HL-60 (cell line): Measurements from ENCODE around the gene KRT85.
"Not testable (repeated sequence)": the region's sequence is repeated elsewhere in the genome, so short reads cannot be mapped to it uniquely, and the experiment has no call there.

Source experiments
- DNase-seq, 2 experiments: peaks; one replicate each; pipeline ENCODE4 v3.0.0-alpha.2; 2010 to 2020; ENCODE audit warnings: low read depth in 1 of 2, low spot score in 1 of 2
- H3K27ac ChIP-seq: fragments of 250-450 bp; sonication (Bioruptor Pico); replicated peaks from 2 replicates; pipeline ENCODE4 v1.5.1; 2020; ENCODE audit warnings: mild to moderate bottlenecking, moderate library complexity
- H3K27me3 ChIP-seq: fragments of 250-450 bp; sonication (Bioruptor Pico); 2 replicates; pipeline ENCODE4 v1.5.1; 2021; ENCODE audit warnings: mild to moderate bottlenecking, moderate library complexity; ENCODE audit not compliant: insufficient read depth, poor library complexity, severe bottlenecking
- H3K4me3 ChIP-seq: replicated peaks from 2 replicates; pipeline ENCODE4 v1.5.1; 2011; ENCODE audit warnings: mild to moderate bottlenecking, control low read depth, low read length; ENCODE audit not compliant: insufficient read depth
- CTCF ChIP-seq: IDR thresholded peaks from one replicate; pipeline ENCODE4 v1.5.1; 2011; ENCODE audit warnings: low read length, control low read depth, inconsistent platforms; ENCODE audit not compliant: insufficient read depth
- GABPA ChIP-seq: IDR thresholded peaks from 2 replicates; pipeline ENCODE4 v1.6.1; 2012; ENCODE audit warnings: low read depth
- POLR2AphosphoS5 ChIP-seq: IDR thresholded peaks from 2 replicates; pipeline ENCODE4 v1.6.1; 2012; ENCODE audit warnings: low read depth
- SPI1 ChIP-seq: IDR thresholded peaks from 2 replicates; pipeline ENCODE4 v1.6.1; 2012; ENCODE audit warnings: low read depth, mild to moderate bottlenecking, borderline replicate concordance
- TF ChIP-seq, protein P1 (sequence below): IDR thresholded peaks from 2 replicates; pipeline ENCODE4 v1.6.1; 2012; ENCODE audit warnings: low read depth; ENCODE audit not compliant: insufficient replicate concordance

Gene KRT85

DNA sequence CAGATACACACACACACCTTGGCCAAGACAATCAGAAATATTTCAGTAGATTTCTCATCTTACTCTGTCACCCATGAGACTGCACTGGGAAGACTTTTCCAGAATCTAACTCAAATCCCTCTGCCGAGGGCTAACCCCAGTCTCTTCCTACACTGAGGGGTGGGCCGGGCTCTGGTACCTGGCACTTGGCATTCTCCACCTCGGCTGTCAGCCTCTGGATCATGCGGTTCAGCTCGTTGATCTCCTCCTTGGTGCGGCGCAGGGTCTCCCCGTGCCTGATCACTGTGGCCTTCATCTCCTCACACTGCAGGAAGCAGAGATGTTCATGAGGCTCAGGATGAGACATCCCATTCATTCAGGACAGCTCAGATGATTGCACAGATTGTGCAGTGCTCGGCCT lies 51.0 kb downstream of the KRT85 start:
- DNase-seq = no peak
- H3K27me3 ChIP-seq = peaks cover 10% of the 10 kb centered on the region
- H3K4me3 ChIP-seq = no peak overlapping the region
- H3K27ac ChIP-seq = no peak overlapping the region
- no peak for TF ChIP-seq GABPA
- TF ChIP-seq SPI1 = no peak
- no peak for TF ChIP-seq CTCF
- TF ChIP-seq, protein P1, sequence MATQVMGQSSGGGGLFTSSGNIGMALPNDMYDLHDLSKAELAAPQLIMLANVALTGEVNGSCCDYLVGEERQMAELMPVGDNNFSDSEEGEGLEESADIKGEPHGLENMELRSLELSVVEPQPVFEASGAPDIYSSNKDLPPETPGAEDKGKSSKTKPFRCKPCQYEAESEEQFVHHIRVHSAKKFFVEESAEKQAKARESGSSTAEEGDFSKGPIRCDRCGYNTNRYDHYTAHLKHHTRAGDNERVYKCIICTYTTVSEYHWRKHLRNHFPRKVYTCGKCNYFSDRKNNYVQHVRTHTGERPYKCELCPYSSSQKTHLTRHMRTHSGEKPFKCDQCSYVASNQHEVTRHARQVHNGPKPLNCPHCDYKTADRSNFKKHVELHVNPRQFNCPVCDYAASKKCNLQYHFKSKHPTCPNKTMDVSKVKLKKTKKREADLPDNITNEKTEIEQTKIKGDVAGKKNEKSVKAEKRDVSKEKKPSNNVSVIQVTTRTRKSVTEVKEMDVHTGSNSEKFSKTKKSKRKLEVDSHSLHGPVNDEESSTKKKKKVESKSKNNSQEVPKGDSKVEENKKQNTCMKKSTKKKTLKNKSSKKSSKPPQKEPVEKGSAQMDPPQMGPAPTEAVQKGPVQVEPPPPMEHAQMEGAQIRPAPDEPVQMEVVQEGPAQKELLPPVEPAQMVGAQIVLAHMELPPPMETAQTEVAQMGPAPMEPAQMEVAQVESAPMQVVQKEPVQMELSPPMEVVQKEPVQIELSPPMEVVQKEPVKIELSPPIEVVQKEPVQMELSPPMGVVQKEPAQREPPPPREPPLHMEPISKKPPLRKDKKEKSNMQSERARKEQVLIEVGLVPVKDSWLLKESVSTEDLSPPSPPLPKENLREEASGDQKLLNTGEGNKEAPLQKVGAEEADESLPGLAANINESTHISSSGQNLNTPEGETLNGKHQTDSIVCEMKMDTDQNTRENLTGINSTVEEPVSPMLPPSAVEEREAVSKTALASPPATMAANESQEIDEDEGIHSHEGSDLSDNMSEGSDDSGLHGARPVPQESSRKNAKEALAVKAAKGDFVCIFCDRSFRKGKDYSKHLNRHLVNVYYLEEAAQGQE = no peak
- TF ChIP-seq POLR2AphosphoS5 = no peak

GRCh38 chr12:52315721-52316120 lies 51.6 kb downstream of the KRT85 start:
- H3K4me3 ChIP-seq, DNase-seq, H3K27ac ChIP-seq, H3K27me3 ChIP-seq: not testable (repeated sequence)
- TF ChIP-seq CTCF = peak; percentile 36

GRCh38 chr12:52314511-52314910 lies 52.8 kb downstream of the KRT85 start:
- no peak overlapping the region for H3K27ac ChIP-seq
- no peak overlapping the region for H3K4me3 ChIP-seq
- no peak for DNase-seq
- peaks cover 10% of the 10 kb centered on the region for H3K27me3 ChIP-seq
- TF ChIP-seq, protein P1 = no peak
- TF ChIP-seq CTCF (no peak), POLR2AphosphoS5 (no peak), SPI1 (no peak), GABPA (no peak)

- TF ChIP-seq SPI1 = no peak
- no peak for DNase-seq
- Histone ChIP-seq H3K27ac (no peak overlapping the region), H3K27me3 (peaks cover 16% of the 10 kb centered on the region), H3K4me3 (no peak overlapping the region)
Measured at GRCh38 chr12:52313926-52314325, 53.4 kb downstream of the KRT85 start.
